HG03457 (cell line): ENCODE results near the gene SHANK2.

Experiments
- ATAC-seq: cut with Tn5 transposase; IDR thresholded peaks from one replicate; pipeline ENCODE4 v1.9.1; 2021; ENCODE audit warnings: moderate number of reproducible peaks; ENCODE audit not compliant: unreplicated experiment

The SHANK2 gene

DNA sequence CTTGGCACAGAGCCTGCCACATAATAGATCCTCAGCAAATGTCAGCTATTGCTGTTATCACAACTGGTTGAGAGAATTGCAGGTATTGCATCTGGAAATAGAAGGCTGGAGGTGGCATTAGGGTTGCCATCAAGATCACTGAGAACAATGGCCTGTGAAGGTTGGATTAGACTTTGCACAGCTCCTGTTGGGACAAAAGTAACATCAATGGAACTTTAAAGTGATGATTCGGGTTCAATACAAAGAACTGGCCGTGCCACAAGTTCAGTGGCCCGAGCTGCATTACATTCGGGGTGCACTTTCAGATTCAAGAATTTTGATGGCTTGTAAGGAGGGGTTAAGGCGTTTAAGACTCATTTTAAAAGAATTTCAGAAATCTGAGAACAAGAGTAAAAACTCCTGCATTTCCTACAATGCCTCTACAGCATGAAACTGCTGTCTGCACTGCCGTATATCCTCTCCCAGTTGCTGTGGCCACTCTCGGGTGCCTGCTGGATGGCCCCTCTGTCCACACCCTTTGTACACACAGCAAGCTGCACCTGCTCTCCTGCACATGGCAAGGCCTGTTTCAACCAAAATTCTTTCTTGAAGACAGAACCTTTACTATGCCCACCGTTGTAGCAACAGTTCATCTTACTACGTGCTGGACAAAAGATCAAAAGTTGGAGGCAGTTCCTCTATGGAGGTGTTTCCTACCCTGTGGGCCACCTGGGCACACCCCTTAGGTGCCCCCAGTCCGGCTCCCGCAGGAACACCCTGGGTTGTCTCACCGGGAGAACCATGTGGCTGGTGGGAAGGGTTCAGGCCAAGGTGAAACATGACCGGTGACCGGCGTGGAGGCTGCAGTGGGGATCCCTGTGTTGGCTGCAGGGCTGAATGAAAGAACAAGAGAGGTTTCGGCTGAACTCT is 17.5 kb upstream of the SHANK2 start:
- ATAC-seq: no peak

DNA sequence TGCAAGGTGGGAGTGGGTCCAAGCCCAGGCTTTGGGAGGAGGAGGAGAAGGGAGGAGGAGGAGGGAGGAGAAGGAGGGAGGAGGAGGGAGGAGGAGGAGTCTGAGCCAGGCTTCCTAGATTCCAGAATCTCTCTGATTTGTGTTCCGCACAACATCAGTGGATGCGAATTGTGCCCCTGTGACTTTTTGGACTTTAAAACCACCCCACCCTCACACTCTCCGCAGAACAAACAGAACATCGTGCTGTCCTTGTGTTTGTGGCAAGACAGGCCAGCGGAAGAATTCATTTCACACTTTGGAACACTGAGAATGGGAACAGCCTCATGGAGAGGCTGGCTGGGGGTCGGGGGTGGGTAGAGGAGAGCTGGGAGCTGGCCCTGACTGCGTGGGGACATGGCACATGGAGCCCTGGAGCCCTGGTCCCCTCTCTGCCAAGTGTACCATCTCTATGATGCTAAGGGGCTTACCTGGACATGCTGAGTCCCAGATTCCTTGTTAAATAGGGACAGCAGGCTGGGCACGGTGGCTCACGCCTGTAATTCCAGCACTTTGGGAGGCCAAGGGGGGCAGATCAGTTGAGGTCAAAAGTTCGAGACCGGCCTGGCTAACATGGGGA is 16.4 kb upstream of the SHANK2 start:
- no peak for ATAC-seq

DNA sequence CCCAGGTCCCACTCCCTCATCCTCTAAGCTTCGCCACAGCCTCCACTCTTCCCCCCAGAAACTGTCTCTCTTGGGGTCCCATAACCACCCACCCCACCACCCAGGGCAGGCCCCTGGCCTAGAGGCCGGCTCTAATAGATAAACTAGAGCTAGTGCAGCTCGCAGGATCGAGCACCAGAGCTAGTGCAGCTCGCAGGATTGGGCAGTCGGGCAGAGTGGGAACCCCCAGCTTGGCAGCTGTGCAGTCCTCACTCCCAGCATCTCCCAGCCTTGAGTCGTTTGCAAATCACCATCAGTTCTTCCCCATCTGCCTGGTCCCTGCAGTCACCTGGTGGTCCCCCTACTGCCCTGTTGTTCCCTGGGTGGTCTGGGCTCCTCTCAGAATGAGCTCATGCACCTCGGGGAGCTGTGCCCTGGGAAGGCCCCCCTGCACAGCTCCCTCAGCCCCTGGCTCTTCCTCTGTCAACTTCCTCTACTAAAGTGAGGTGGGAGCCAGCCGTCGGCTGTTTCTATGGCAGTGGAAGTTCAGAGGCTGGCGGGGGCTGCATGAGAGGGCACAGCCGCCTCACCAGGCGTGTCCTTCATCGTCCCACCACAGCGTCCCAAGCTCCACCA is 15.5 kb upstream of the SHANK2 start:
- no peak for ATAC-seq

DNA sequence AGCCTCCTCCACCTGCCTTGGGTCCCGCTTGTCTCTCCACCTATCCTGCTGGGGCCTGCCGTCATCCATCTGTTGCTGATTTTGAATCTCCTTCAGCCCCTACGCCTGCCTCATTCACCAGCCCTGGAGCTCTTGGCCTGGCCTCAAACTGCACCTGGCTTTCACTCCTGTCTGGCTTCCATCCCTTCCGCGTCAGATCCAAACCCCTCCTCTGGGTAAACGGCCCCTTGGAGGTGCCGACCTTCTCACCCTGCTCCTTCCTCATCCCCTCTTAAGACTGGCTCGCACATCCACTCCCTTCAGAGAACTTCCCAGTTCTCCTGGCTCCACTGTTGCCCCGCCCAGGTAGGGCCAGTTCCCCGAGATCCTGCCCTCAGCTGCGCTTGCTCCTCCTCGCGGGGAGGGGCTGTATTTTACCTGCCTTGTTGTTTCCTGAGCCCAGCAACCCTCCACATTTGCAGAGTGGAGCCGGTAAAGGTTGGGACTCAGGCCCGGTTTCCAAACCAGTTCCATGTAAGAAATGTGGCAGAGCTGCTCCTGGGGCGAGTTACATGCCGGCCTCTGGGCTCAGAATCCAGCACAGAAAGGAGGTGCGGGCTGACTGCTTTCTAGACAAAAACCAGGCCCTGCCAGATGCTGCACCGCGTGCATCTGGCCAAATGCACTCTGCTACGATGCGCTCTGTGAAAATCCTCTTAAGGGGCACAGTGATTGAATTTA is 13.9 kb upstream of the SHANK2 start:
- ATAC-seq: no peak

DNA sequence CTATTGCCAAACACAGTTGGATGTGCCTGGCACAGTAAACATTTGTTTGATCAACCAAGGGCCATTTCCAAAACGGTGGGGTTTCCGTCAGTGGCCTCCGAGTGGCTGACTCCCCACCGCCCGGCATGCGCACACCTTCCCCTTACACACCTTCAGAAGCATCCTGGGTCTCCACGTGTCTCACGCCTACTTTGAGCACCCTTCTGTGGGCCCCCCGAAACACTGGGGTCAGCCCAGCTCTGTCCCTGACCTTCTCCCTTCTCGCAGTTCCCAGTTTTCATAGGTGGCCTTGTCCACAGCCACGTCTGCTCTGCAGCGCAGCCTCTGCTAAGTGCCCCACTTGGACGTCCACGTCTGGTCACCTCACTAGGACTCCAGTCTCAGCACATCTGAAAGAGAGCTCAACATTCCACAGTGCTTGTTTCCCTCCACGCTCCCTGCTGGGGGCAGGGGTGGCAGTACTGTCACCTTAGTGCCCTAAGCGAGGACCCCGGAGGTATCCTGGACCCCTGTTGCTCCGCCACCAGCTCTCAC is 13.2 kb upstream of the SHANK2 start:
- ATAC-seq: no peak

DNA sequence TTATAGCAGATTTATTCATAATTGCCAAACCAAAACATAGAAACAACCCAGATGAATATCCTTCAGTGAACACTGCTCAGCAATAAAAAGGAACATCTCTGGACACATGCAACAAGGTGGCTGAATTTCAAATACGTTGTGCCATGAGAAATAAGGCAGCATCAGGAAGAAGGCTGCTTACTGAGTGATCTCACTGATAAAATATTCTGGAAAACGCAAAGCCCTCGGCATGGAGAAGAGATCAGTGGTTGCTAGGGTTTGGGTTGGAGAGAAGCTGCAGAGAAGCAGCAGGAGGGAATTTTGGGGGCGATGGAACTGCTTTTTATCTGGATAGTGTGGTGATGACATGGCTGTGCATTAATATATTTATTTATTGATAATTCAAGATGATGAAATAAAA is 11.0 kb upstream of the SHANK2 start:
- no peak for ATAC-seq

DNA sequence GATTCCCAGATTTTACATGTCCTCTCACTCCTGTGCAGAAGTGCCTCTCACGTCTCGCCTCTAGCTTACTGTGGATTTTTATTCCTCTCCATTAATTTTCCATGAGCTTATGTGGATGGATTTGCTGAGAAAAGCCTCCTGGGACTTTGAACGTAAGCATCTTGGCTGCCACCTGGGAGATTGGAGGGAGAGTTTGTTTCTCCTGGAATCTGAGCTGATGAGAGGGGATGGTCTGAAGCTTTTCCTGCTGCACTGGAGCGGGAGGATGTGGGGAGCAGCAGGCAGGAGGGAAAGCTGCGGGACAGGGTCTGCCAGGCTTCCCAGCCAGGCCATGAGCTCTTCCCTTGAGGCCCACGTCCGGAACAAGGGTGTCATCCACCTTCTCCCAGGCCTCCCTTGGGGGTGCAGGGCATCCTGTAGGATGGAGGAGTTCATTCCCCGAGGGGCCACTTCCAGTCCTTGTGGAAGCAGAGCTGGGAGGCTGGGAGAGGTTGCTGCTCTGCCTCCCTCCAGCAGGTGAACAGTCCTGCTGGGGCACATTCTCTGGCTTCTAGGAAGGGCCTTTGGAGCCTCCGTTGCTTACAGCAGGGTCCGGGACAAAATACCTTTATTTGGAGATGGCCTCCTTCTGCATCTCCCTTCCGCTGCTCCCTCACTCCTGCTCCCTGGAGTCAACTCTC is 3.6 kb upstream of the SHANK2 start:
- ATAC-seq: no peak

DNA sequence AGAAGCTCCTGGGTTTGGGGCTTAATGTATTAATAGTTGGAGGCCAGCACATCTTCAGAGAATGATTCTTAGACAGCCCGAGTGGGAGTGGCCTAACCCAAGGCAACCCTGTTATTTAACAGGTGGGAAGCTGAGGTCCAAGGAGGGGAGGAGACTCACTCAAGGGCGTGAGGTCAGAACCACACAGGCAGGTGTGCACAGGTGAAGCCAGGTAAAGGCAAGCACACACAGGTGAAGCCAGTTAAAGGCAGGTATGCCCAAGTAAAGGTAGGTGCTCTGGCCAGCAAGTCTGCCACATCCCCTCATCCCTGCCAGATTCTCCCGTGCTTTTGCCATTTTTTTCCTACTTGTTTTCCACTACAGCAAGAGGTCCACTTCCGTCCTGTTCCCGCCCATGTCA is 2.9 kb upstream of the SHANK2 start:
- ATAC-seq: no peak

DNA sequence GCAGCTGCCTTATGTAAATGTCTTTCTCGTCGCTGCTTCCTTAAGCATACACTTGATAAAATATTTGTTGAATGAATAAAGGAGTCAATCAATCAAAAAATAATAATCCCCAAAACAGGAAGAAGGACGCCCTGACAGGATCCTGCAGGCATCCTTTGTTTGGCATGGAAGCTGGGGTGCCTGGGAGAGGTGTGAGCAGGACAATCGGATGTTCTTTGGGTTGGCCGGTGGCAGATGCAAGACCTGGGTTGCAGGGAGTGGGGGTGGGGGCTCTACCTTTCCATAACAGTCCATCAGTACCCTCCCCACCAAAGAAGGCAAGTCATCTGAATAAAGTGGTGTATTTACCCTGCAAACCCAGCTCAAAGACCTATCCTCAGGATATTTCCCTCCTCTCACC is 1.4 kb upstream of the SHANK2 start:
- no peak for ATAC-seq

DNA sequence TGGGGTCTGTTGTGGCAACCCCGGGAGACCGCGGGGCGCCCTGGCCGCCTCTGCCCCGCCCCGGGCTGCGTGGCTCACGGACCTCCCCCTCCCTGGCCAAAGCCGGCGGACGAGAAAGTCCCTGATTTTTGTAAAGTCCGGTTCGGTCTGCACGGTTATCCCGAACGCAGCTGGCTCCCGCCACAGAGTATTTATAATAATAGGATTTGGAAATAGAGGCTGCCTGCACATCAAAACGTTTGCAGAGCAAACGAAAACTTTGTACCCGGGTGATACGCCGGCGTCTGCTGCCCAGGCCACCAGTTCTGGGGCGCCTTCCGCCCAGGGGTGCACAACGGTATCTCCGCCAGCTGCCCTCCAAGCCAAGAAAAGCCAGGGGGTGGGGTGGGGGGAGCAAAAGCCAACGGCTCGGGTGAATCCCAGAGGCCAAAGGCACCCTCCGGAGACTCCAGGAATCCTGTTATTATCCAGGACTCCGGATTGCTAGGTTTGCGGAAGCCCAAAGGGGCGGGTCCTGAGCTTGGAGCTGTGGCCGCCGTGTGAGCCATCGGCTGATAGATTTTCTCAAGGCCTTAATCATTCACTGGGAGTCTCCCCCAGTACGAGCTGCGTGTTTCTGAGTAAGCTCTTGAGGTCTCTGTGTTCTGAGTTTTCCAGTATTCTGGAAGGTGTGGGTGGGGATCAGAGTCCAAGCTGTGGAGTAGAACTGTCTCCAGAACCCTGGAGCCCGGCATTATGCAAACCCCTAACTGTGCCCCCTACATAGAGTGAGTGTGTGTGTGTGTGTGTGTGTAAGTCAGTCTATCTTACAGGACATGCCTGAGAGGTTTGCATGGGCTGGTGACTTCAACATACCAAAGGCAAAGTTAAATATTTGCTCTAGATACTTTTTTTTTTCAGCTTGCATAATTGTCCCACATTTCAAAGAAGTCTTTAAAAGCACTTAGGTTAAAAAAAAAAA is 673 bp upstream of the SHANK2 start:
- no peak for ATAC-seq

DNA sequence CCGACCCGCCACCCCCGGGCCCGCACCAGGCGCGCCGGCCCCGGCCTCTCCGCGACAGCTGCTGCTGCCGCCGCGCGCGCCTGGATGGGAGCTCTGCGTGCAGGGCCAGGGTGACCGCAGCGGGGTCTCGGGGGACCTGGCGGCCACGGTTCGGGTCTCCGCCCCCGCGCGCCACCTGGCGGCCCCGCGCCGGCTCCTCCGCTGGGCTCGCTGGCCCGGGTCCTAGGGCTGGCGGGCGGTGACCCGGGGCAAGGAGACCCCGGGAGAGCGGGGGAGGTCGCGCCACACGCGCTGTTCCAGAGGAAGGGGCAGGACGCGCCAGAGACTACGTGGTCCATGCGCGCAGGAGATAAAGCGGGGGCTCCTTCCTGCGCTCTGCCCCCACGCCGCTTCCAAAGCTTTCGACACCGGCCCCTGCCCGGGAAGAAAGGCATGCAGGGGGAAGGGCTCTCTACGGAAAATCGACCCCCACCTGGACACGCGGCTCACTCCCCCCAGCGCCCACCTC is 562 bp downstream of the SHANK2 start:
- no peak for ATAC-seq

DNA sequence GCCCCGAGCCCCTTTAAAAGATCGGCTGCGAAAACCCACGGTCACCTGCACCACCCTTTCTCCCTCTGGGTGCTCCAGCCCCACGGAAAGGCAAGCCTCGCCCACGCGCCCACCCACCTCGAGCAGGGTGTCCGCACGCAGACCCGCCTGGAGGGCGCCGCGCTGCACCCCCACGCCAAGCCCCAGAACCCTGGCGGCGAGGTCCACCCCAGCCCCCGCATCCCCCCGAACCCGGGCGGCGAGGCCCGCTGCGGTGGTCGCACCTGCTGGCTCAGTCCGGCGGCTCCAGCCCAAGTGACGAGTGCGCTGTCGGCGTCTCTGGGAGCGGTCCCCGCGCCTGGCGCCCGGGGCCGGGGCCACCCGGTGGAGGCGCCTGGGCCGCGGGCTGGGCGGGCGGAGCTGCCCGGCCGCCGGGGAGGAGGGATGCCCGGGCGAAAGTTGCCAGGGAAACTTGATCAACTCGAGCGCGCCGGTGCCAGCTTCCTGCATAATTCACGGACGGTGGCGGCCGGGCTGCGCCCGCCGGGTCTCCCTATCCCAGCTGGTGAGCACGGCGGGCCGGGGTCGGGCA is 1.1 kb downstream of the SHANK2 start:
- ATAC-seq: no peak

DNA sequence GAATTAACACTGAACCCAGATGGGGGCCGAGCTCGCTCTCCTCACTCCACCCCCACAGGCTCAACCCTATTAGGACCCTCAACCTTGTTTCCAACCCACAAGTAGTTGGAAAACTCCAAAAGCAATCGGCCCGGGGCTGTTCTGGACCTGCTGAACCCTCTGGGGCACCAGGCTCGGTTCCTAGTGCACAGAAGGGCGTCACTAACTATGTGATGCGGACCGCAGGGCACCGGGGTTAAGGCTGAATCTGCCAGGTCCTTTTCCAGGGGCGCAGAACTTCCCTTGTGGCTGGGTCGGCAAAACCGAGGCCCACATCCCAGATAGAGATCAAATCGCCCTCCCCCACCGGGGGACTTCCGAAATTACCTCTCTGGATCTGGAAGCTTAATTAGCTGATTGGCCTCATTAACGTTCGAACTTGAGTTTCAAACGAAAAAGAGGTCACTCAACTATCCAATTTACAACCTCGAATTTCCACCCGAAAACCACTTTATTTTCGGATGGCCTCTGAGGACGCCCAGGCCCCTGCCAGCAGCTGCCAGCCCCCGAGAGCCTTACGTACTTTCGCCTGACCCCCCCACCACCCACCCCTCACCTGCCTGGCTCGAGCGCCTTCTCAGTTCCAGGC is 1.7 kb downstream of the SHANK2 start:
- no peak for ATAC-seq

DNA sequence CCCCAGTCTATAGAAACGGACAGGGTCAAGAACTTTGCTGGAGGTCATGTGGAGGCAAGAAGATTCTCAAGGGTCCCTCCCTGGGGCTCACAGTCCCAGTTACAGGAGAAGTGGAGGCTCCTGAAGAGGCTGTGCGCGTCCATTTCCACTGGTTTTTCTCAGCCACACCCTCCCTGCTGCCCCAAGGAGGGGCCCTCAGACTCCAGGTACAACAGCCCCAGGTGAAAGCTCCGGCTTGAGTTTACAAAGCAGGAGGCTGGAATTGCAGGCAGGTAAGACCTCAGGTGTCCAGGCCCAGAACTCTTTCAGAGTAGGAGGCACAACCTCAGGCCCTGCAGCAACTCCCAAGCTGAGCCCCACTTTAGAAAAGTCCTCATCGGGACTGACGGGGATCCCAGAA is 3.1 kb downstream of the SHANK2 start:
- ATAC-seq: no peak

DNA sequence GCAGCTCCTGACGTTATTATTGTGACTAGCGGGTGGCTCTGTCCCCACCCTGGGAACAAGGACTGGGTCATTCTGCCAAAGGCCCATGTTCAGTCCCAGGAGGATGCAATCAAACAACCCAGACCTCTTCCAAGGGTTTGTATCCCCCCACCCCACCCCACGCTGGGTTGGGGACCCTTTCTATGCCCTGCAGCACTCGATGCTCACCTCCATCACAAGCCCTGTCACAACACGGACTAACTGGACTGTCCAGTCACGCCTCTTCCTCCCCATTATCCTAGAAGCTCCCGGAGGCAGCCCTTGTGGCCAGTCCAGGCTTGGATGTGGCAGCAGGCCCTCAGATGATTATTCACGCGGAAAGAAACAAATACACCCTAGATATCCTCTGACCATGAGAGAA is 3.7 kb downstream of the SHANK2 start:
- ATAC-seq: no peak

DNA sequence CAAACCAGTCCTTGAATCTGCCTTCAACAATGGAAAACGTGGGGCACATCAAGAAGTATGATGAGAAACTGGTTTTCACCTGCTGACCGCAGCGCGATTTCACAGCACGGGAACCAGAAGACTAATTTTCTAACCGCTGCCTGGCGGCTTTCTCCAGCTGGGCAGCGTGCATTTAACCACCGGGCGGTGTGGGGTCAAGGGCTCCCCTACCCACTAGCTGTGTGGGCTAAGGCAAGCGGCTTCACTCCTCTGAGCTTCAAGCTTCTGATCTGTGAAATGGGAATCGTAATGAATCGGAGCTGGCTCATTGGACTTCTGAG is 4.2 kb downstream of the SHANK2 start:
- ATAC-seq: no peak

DNA sequence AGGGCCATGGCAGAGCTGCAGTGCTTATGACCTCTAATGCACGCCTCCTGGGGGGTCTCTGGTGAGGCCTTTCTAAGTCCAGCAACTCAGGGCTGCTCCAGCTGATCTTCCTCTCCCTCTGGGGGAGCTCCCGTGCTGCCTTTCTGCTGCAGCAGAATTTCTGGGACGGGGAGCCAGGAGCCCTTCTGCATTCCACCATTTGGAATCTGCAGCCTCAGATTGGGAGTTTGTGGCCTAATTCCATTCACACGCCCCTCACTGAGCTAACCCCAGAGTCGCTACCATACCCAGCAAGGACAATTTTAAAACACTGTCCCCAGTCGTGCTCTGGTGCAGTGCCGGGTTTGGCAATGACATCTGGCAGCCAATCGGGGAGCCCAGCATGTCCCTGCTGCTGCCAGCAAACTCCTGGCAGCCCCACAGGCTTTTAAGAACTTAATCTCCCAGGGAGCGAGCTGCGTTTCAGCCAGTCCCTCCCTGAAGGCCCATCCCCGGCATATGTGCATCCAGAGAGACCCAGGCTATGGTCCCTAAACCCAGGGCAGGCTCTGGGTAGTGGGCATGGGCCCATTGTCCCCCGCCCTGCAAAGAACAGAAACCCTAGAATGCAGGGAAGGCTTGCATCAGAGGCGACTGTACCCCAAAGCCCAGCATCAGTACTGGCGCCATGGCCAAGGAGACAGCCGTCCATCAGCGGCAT is 4.7 kb downstream of the SHANK2 start:
- ATAC-seq: no peak

DNA sequence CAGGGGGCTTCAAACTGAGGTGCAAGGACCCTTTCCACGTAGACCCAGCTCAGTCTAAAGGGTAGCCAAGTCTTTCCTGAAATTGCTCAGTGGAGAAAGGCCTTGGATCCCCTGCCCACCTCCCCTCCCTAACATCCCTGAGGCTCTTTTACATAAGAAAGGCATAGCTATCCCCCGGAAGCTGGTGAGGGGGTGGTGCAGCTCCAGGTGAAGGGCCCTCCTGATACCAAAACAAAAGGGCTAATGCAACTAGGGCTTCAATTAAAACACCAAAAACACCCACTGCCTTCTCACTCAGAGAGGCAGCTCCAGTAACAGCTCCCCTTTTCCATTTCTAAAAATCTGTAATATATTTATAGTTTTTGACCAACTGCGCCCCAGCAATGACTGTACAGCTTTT is 5.8 kb downstream of the SHANK2 start:
- ATAC-seq: no peak
